Sigmoid colon (tissue), 7 donors: ENCODE data around the gene CBR3. TPM values are rescaled to one million over a fixed set of nuclear protein-coding genes. Genes with fewer than 3 reads are reported as not detected.

Experiments used
- DNase-seq: peaks from one replicate; pipeline ENCODE4 v3.0.0-alpha.2; 2019
- H3K27ac ChIP-seq, 4 donors: fragments of 200-600 bp; sonication (generic); one replicate each; pipeline ENCODE4 v1.5.1; 2016 to 2019; ENCODE audit warnings: mild to moderate bottlenecking in 1 of 4
- H3K27me3 ChIP-seq, 3 donors: fragments of 200-600 bp; sonication (generic); one replicate each; pipeline ENCODE4 v1.5.1; 2019; ENCODE audit warnings: mild to moderate bottlenecking in 1 of 3
- H3K36me3 ChIP-seq, 4 donors: fragments of 200-600 bp; sonication (generic); one replicate each; pipeline ENCODE4 v1.5.1; 2016 to 2019
- H3K4me1 ChIP-seq, 4 donors: fragments of 200-600 bp; sonication (generic); one replicate each; pipeline ENCODE4 v1.5.1; 2017 to 2019
- H3K4me3 ChIP-seq, 4 donors: fragments of 200-600 bp; sonication (generic); one replicate each; pipeline ENCODE4 v1.5.1; 2017 to 2019; ENCODE audit warnings: mild to moderate bottlenecking in 2 of 4, moderate library complexity in 1 of 4
- H3K9me3 ChIP-seq, 4 donors: fragments of 200-600 bp in 3 of 4; sonication (generic) in 3 of 4; one replicate each; pipeline versions ENCODE4 v1.5.1 to v1.6.1; 2013 to 2019
- CTCF ChIP-seq, 4 experiments: fragments of 450-650 bp in 3 of 4; fragments of 200-600 bp in 1 of 4; IDR thresholded peaks; one replicate each; pipeline ENCODE4 v1.5.1; 2016 to 2019; ENCODE audit warnings: antibody characterized with exemption in 4 of 4, mild to moderate bottlenecking in 3 of 4, moderate library complexity in 2 of 4
- EP300 ChIP-seq, 4 donors: sonication (generic); formaldehyde crosslinking; IDR thresholded peaks; one replicate each; pipeline ENCODE4 v1.6.1; 2017; ENCODE audit warnings: antibody characterized with exemption in 4 of 4
- POLR2A ChIP-seq, 2 donors: fragments of 450-650 bp; IDR thresholded peaks; one replicate each; pipeline ENCODE4 v1.6.1; 2016; ENCODE audit warnings: antibody characterized with exemption in 2 of 2, mild to moderate bottlenecking in 2 of 2, moderate library complexity in 2 of 2
- POLR2AphosphoS5 ChIP-seq, 4 donors: sonication (generic); formaldehyde crosslinking; IDR thresholded peaks; one replicate each; pipeline ENCODE4 v1.6.1; 2017; ENCODE audit warnings: antibody characterized with exemption in 4 of 4
- WGBS, 2 donors: extraction: QIAGEN DNeasy Blood & Tissue Kit; methylation state at CpG; one replicate each; pipeline ENCODE4 v1.1.7; 2013; 5-methylcytosine and 5-hydroxymethylcytosine counted together
- intact Hi-C: fragments of 100-400 bp; cut with DNase I; formaldehyde crosslinking; loops from one replicate; pipeline ENCODE4 v1.15.1; 2023
- polyA plus RNA-seq, 3 donors: library from polyadenylated mRNA; stranded (reverse); fragments of 200-250 nt; gene quantifications; one replicate each; pipeline ENCODE4 v1.2.3, GENCODE V29; 2013
- total RNA-seq, 4 donors: library from RNA; depleted of rRNA; stranded (reverse); fragments of >200 nt; gene quantifications; one replicate each; pipeline ENCODE4 v1.1.0, GENCODE V29; 2016
- donor health status: healthy with polysubstance abuse.
- donor health status: Bipolar disorder and iron deficiency.
- donor health status: healthy.

Gene CBR3
- total RNA-seq (10 to 100 TPM in 3 of 4 donors, 1 to 10 TPM in 1; 3.5 to 17.8 (median 15.5) TPM), polyA plus RNA-seq (10 to 100 TPM in 1 of 3 donors, 1 to 10 TPM in 2; 2.3 to 10.2 (median 8.9) TPM)

GRCh38 chr21:36134803-36135390 lies at the start of gene CBR3:
Gene CBR3 (plus strand): TSS chr21:36135079. CDS start chr21:36135193, 114 bp downstream.
- peak; percentile 83 for DNase-seq
- peaks cover 0 to 22% (median 19%) of the 10 kb centered on the region in 4 donors for H3K4me1 ChIP-seq
- TF ChIP-seq POLR2AphosphoS5 (IDR thresholded peaks at IDR 0.05), result peak in 2 of 4 donors; percentile 30 to 54
- TF ChIP-seq CTCF (IDR thresholded peaks at IDR 0.05), result no peak
- no peak for TF ChIP-seq POLR2A (IDR thresholded peaks at IDR 0.05)
- no peak for TF ChIP-seq EP300 (IDR thresholded peaks at IDR 0.05)
- no peaks in the 10 kb centered on the region for H3K27me3 ChIP-seq
- 0 to 1% methylated on average over 53 of the region's 53 CpGs for WGBS, 2 donors
- H3K36me3 ChIP-seq, result no peaks in the 10 kb centered on the region
- H3K9me3 ChIP-seq, result no peaks in the 10 kb centered on the region
- H3K4me3 ChIP-seq, result peak within 1 kb of the TSS; percentile 56 to 72 (median 62)
- intact Hi-C loops, result loop anchor here (5.0 kb wide), 2 partner anchors 197 to 252 kb away; partner anchors contain the start of gene CHAF1B
- peak within 1 kb of the TSS; percentile 87 to 95 (median 90) for H3K27ac ChIP-seq

- intact Hi-C loops, result no loop called here
- WGBS, 2 donors, result 76 to 80% methylated on average over 6 of the region's 6 CpGs
- Histone ChIP-seq H3K27me3 (no peaks in the 10 kb centered on the region), H3K27ac (no peak overlapping the region), H3K36me3 (no peaks in the 10 kb centered on the region), H3K4me3 (no peak overlapping the region), H3K9me3 (no peaks in the 10 kb centered on the region), H3K4me1 (no peaks in the 10 kb centered on the region)
- no peak for DNase-seq
- TF ChIP-seq EP300 (IDR thresholded peaks at IDR 0.05), result no peak
These were observed 47.3 kb upstream of the CBR3 start for GRCh38 chr21:36087362-36088138.

- intact Hi-C loops, result no loop called here
- no peaks in the 10 kb centered on the region for H3K36me3 ChIP-seq
- no peak overlapping the region for H3K4me3 ChIP-seq
- no peak for DNase-seq
- no peaks in the 10 kb centered on the region for H3K27me3 ChIP-seq
- WGBS, 2 donors, result 89 to 91% methylated on average over 3 of the region's 3 CpGs
- no peaks in the 10 kb centered on the region for H3K4me1 ChIP-seq
- peaks cover 0 to 9% (median 0%) of the 10 kb centered on the region in 4 donors for H3K9me3 ChIP-seq
- TF ChIP-seq POLR2AphosphoS5 (IDR thresholded peaks at IDR 0.05) (no peak), CTCF (IDR thresholded peaks at IDR 0.05) (no peak), EP300 (IDR thresholded peaks at IDR 0.05) (no peak), POLR2A (IDR thresholded peaks at IDR 0.05) (no peak)
- no peak overlapping the region for H3K27ac ChIP-seq
These were observed 44.9 kb upstream of the CBR3 start for GRCh38 chr21:36089946-36090345.

GRCh38 chr21:36092681-36093080 lies 42.2 kb upstream of the CBR3 start:
- Histone ChIP-seq H3K27me3 (no peaks in the 10 kb centered on the region), H3K36me3 (no peaks in the 10 kb centered on the region), H3K4me1 (no peaks in the 10 kb centered on the region), H3K9me3 (peaks cover 0 to 9% (median 0%) of the 10 kb centered on the region in 4 donors), H3K27ac (no peak overlapping the region), H3K4me3 (no peak overlapping the region)
- intact Hi-C loops, result no loop called here
- no peak for DNase-seq
- TF ChIP-seq EP300 (IDR thresholded peaks at IDR 0.05) (no peak), CTCF (IDR thresholded peaks at IDR 0.05) (no peak), POLR2AphosphoS5 (IDR thresholded peaks at IDR 0.05) (no peak), POLR2A (IDR thresholded peaks at IDR 0.05) (no peak)

- H3K4me3 ChIP-seq, result no peak overlapping the region
- DNase-seq, result no peak
- intact Hi-C loops, result no loop called here
- WGBS, 2 donors, result 93 to 99% methylated on average over 1 of the region's 1 CpG
- TF ChIP-seq CTCF (IDR thresholded peaks at IDR 0.05), result no peak
- no peak for TF ChIP-seq POLR2A (IDR thresholded peaks at IDR 0.05)
- no peak for TF ChIP-seq EP300 (IDR thresholded peaks at IDR 0.05)
- TF ChIP-seq POLR2AphosphoS5 (IDR thresholded peaks at IDR 0.05), result no peak
- H3K4me1 ChIP-seq, result no peaks in the 10 kb centered on the region
- H3K9me3 ChIP-seq, result peaks cover 0 to 9% (median 0%) of the 10 kb centered on the region in 4 donors
- no peak overlapping the region for H3K27ac ChIP-seq
- no peaks in the 10 kb centered on the region for H3K27me3 ChIP-seq
- H3K36me3 ChIP-seq, result no peaks in the 10 kb centered on the region
These were observed 41.4 kb upstream of the CBR3 start for GRCh38 chr21:36093512-36093911.
